Testis (tissue), 3 donors: Measurements from ENCODE around the gene ADAMTS1. TPM values are rescaled to one million over a fixed set of nuclear protein-coding genes. Genes with fewer than 3 reads are reported as not detected.
A peak's percentile ranks its signal among the peaks of the same experiment; 100 is the strongest.

ENCODE experiments used
- DNase-seq: peaks from one replicate; pipeline ENCODE4 v3.0.0-alpha.2; 2019
- H3K27ac ChIP-seq, 2 donors: fragments of 200-600 bp; sonication (generic); one replicate each; pipeline ENCODE4 v1.5.1; 2019
- H3K27me3 ChIP-seq: fragments of 200-600 bp; sonication (generic); one replicate; pipeline ENCODE4 v1.5.1; 2019
- H3K36me3 ChIP-seq: fragments of 200-600 bp; sonication (generic); one replicate; pipeline ENCODE4 v1.5.1; 2017; ENCODE audit warnings: low read depth; ENCODE audit errors: missing control alignments
- H3K4me1 ChIP-seq: fragments of 200-600 bp; sonication (generic); one replicate; pipeline ENCODE4 v1.5.1; 2019
- H3K4me3 ChIP-seq, 2 donors: fragments of 200-600 bp; sonication (generic); one replicate each; pipeline ENCODE4 v1.5.1; 2017 to 2019
- H3K9me3 ChIP-seq: fragments of 200-600 bp; sonication (generic); one replicate; pipeline ENCODE4 v1.5.1; 2017
- POLR2A ChIP-seq: fragments of 450-650 bp; IDR thresholded peaks from one replicate; pipeline ENCODE4 v1.6.1; 2017; ENCODE audit warnings: antibody characterized with exemption, mild to moderate bottlenecking, moderate library complexity
- WGBS, 2 donors: methylation state at CpG; one replicate each; pipeline ENCODE4 v1.1.5; 2018; 5-methylcytosine and 5-hydroxymethylcytosine counted together
- intact Hi-C: fragments of 100-400 bp; cut with DNase I; formaldehyde crosslinking; loops from one replicate; pipeline ENCODE4 v1.15.1; 2023; ENCODE audit warnings: low total_unique reads
- polyA plus RNA-seq: library from polyadenylated mRNA; stranded (reverse); fragments of 350-450 nt; fragmentation: Illumina TruSeq; extraction: RNeasy Lipid Tissue Mini Kit (QIAGEN cat#74804); gene quantifications from one replicate; pipeline ENCODE4 v1.2.3, GENCODE V29; 2014; ENCODE audit warnings: low read depth, low replicate concordance; ENCODE audit not compliant: insufficient read depth
- total RNA-seq, 2 donors: library from RNA; depleted of rRNA; stranded (reverse); fragments of >200 nt; gene quantifications; one replicate each; pipeline ENCODE4 v1.2.3, GENCODE V29; 2016
- TF ChIP-seq, protein P1 (sequence below), 3 experiments: fragments of 450-650 bp in 2 of 3; fragments of 200-600 bp in 1 of 3; sonication (generic) in 1 of 3; IDR thresholded peaks; one replicate each; pipeline ENCODE4 v1.5.1; 2016 to 2019; ENCODE audit warnings: antibody characterized with exemption in 3 of 3, mild to moderate bottlenecking in 2 of 3, moderate library complexity in 1 of 3

ADAMTS1 gene
- total and polyA plus RNA-seq, 3 donors from 2014 or later, result 15.9 to 33.7 (median 31.3) TPM

DNA sequence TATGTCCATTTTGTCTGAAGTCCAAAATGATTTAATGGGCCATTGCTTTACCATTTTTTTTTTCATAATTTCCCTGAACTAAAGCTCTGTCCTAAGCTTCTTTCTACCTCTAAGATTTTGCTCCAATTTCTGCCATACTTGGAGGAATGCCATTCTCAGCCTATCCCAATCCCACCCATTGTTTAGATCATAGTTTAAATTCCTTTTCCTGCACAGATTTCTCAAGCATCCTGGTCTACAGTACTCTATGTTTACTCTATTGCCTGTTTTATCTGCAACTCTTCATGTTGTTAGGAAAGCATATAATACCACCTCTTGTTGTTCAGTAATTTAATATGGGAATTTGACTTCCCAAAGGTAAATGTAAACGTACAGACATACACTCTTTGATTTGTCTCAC, 30.8 kb downstream of the ADAMTS1 start:
- DNase-seq, result no peak
- Histone ChIP-seq H3K9me3 (no peaks in the 10 kb centered on the region), H3K4me1 (no peaks in the 10 kb centered on the region), H3K36me3 (no peaks in the 10 kb centered on the region), H3K27ac (peak overlapping the region in 1 of 2 donors; percentile 60), H3K27me3 (no peaks in the 10 kb centered on the region), H3K4me3 (no peak overlapping the region)
- no peak for TF ChIP-seq POLR2A
- TF ChIP-seq, protein P1, sequence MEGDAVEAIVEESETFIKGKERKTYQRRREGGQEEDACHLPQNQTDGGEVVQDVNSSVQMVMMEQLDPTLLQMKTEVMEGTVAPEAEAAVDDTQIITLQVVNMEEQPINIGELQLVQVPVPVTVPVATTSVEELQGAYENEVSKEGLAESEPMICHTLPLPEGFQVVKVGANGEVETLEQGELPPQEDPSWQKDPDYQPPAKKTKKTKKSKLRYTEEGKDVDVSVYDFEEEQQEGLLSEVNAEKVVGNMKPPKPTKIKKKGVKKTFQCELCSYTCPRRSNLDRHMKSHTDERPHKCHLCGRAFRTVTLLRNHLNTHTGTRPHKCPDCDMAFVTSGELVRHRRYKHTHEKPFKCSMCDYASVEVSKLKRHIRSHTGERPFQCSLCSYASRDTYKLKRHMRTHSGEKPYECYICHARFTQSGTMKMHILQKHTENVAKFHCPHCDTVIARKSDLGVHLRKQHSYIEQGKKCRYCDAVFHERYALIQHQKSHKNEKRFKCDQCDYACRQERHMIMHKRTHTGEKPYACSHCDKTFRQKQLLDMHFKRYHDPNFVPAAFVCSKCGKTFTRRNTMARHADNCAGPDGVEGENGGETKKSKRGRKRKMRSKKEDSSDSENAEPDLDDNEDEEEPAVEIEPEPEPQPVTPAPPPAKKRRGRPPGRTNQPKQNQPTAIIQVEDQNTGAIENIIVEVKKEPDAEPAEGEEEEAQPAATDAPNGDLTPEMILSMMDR (IDR thresholded peaks at IDR 0.05), result no peak
- 0 to 68% methylated on average over 1 of the region's 1 CpG for WGBS, 2 donors
- intact Hi-C loops, result no loop called here

DNA sequence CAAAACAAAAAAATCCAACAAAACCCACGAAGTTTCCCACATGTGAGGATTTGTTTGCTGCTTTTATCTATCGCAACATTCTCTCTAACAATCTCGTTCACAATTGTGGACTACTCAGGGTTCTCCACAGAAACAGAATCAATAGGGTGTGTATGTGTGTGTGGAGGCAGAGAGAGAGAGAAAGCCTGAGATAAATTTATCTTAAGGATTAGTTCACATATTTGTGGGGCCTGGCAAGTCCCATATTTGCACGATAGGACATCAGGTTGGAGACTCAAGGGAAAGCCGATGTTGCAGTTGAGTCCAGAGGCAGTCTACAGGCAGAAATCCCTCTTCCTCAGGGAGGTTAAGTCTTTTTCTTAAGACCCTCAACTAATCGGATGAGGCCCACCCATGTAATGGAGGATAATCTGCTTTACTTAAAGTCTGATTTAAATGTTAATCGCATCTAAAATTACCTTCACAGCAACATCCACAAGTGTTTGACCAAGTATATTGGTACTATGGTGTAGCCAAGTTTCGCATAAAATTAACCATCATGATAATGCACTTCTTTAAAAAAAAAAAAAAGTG, 31.7 kb downstream of the ADAMTS1 start:
- H3K4me3 ChIP-seq, result no peak overlapping the region
- no peaks in the 10 kb centered on the region for H3K36me3 ChIP-seq
- no peak for DNase-seq
- no peak for TF ChIP-seq POLR2A
- TF ChIP-seq, protein P1 (IDR thresholded peaks at IDR 0.05), result no peak
- intact Hi-C loops, result no loop called here
- 63 to 80% methylated on average over 8 of the region's 8 CpGs for WGBS, 2 donors
- no peaks in the 10 kb centered on the region for H3K9me3 ChIP-seq
- H3K27ac ChIP-seq, result no peak overlapping the region
- H3K4me1 ChIP-seq, result no peaks in the 10 kb centered on the region
- H3K27me3 ChIP-seq, result no peaks in the 10 kb centered on the region

DNA sequence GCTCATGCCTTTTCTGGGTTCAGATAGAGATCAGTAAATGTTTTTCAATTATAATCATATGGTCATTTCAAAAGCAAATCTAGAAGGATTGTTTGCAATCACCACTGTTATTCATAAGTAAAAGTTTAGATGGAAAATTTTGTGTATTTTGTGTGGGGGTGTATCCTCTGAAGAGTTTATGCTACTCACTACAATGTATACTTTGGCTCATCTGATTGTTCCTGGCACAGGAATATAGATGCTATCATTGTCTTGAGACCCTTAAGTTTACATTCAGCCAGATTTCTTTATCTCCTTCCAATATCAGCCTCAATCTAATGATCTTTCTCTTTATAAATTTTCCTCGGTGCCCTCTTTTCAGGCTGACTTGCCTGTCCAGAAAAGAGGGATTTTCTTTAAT, 33.0 kb downstream of the ADAMTS1 start:
- H3K4me1 ChIP-seq, result no peaks in the 10 kb centered on the region
- H3K36me3 ChIP-seq, result no peaks in the 10 kb centered on the region
- H3K27ac ChIP-seq, result no peak overlapping the region
- no peak for DNase-seq
- no peak overlapping the region for H3K4me3 ChIP-seq
- H3K9me3 ChIP-seq, result no peaks in the 10 kb centered on the region
- no peaks in the 10 kb centered on the region for H3K27me3 ChIP-seq
- TF ChIP-seq, protein P1 (IDR thresholded peaks at IDR 0.05), result no peak
- TF ChIP-seq POLR2A, result no peak
- intact Hi-C loops, result no loop called here
- 92 to 98% methylated on average over 1 of the region's 1 CpG for WGBS, 2 donors

DNA sequence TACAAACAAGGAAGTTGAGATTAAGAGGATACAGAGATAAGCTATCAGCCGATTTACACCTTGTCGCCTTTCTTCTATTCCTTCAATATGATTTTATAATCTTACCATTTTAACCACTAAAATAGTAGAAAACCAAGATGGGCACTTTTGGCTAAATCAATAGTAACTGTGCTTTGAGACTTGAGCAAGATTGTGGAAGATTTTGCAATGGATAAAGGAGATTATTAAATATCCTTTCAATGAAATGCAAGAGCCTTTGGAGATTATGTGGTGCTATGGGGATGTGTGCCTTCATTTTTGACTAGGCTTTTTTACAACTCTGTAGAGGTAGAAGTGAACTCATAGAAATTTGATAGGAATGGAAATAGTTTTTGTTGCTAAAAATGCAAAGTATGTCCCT, 33.7 kb downstream of the ADAMTS1 start:
- intact Hi-C loops, result no loop called here

More for the DNA sequence above, 33.7 kb downstream of the ADAMTS1 start:
- WGBS, 2 donors, result 93 to 94% methylated on average over 2 of the region's 2 CpGs
- no peaks in the 10 kb centered on the region for H3K27me3 ChIP-seq
- no peaks in the 10 kb centered on the region for H3K9me3 ChIP-seq
- H3K4me1 ChIP-seq, result no peaks in the 10 kb centered on the region
- no peak overlapping the region for H3K27ac ChIP-seq
- H3K36me3 ChIP-seq, result no peaks in the 10 kb centered on the region
- no peak for DNase-seq
- TF ChIP-seq POLR2A, result no peak
- TF ChIP-seq, protein P1 (IDR thresholded peaks at IDR 0.05), result no peak
- no peak overlapping the region for H3K4me3 ChIP-seq
